Activated naive CD4-positive, alpha-beta T cell treated with anti-CD3 and anti-CD28 coated beads, Interleukin-2, amount 50 U/mL, for 72 hours (primary cell): Measurements from ENCODE around the gene PTTG1IP. TPM values are rescaled to one million over a fixed set of nuclear protein-coding genes. Genes with fewer than 3 reads are reported as not detected.

Experiments
- ATAC-seq, 2 donors: fragments of 150-1000 bp; cut with Tn5 transposase; 2 replicates each; pipeline ENCODE4 v1.10.0; 2021; ENCODE audit warnings: mild to moderate bottlenecking in 2 of 2, moderate library complexity in 2 of 2
- DNase-seq, 2 donors: peaks; one replicate each; pipeline ENCODE4 v3.0.0; 2021 to 2022; ENCODE audit warnings: low spot score in 2 of 2
- H3K27ac Mint-ChIP-seq, 2 donors: one replicate each; pipeline ENCODE4 v1.8.0; 2022; ENCODE audit warnings: mild to moderate bottlenecking in 2 of 2, mixed read lengths in 2 of 2
- H3K36me3 Mint-ChIP-seq, 2 donors: one replicate each; pipeline ENCODE4 v1.8.0; 2022; ENCODE audit warnings: mixed read lengths in 2 of 2
- H3K9me3 Mint-ChIP-seq, 2 donors: one replicate each; pipeline ENCODE4 v1.8.0; 2022; ENCODE audit warnings: mixed read lengths in 2 of 2
- total RNA-seq, 2 donors: library from RNA; stranded (reverse); gene quantifications; one replicate each; pipeline ENCODE4 v1.2.3, GENCODE V29; 2022

Gene PTTG1IP
- total RNA-seq, 2 donors from 2014 or later, result 61.7 to 99.8 TPM

DNA sequence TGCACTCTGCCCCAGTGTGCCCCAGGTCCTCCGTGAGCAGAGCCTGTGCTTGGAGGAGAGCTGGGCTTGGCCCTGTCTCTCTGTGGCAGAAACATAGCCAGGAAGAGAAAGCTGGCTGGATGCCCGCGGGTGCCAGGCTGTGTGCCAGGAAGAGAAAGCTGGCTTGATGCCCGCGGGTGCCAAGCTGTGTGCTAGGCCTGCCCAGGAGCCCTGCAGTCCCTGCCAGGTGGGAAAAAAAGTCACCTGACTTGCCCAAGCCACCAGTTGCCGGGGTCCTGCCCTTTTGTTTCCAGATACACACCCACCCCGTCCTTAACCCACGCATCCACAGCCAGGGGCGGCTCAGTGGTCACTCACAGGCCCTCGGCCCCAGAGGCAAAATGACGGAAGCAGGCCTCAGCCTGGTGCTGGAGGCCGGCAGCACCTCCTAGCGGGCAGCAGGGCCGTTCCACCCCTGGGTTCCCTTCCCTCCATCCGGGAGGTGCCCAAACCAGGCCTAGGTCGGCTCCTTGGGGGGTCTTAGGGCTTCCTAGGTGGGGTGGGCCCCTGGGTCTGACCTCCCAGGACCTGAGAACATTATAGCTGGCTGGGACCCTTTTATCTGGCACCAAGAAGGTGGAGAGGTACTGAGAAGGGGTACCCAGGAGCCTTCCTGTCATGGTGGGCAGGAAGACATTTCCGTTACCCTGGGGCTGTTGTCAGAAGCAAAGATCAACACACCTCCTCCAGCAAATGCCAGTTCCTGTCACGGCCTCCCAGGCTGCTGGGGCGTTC, 38.1 kb upstream of the PTTG1IP start:
- Mint-ChIP-seq H3K36me3 (peaks cover 4 to 18% of the 10 kb centered on the region in 2 donors), H3K27ac (peak overlapping the region; percentile 87 to 97), H3K9me3 (no peaks in the 10 kb centered on the region)
- peak; percentile 67 to 73 for DNase-seq
- ATAC-seq, result peak; percentile 69 to 77

DNA sequence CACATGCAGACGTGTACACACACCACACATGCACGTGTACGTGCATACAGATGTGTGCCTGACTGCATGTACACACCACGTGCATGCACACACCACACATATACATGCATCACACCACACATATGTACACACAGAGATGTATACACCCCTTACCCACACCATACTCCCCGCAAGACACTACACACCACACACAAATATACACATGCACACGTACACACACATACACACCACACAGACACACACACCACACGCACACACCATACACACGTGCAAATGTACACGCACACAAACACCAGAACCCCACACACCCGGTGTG, 37.5 kb upstream of the PTTG1IP start:
- ATAC-seq, result no peak
- H3K36me3 Mint-ChIP-seq, result peaks cover 4 to 22% of the 10 kb centered on the region in 2 donors
- H3K27ac Mint-ChIP-seq, result peak overlapping the region; percentile 87 to 97
- no peak for DNase-seq
- H3K9me3 Mint-ChIP-seq, result no peaks in the 10 kb centered on the region

DNA sequence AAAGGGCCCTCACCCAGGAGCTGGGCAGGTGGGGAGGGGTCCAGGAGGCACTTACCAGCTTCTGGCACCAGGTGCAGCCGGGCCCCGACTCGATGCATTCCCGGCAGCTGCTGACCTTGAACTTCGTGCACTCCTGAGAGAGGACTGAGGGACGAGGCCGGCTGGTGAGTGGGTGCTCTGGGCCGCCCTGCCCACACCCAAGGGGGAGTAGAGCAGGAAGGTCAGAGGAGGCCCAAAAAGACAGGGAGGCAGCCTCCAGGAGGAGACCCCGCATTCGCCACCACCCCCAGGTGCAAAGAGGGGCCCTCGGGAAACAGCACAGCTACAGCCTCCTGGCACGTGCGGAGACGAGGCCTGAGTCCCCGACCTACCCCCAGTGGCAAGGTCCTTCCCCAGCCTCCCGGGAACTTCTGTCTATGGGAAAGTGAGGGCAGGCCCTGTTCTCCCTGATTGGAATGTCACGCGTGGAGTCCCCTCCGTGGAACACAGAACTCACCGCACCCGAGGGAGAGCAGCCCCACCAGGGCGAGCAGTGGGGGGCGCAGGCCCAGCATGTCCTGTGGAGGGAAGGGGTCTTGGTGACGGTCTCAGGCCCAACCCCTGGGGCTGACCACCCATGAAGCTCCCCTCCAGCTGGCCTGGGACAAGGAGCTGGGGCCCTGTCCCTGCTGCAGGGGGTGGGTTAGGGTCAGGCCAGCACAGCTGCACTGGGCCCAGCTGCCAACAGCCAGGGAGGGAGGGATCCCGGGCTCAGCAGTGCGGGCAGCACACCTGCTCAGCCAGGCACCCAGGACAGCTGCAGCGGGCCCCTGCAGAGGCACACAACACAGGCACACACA, 37.0 kb upstream of the PTTG1IP start:
- Mint-ChIP-seq H3K36me3 (peaks cover 4 to 22% of the 10 kb centered on the region in 2 donors), H3K9me3 (no peaks in the 10 kb centered on the region), H3K27ac (peak overlapping the region; percentile 87 to 97)
- no peak for DNase-seq
- ATAC-seq, result no peak

DNA sequence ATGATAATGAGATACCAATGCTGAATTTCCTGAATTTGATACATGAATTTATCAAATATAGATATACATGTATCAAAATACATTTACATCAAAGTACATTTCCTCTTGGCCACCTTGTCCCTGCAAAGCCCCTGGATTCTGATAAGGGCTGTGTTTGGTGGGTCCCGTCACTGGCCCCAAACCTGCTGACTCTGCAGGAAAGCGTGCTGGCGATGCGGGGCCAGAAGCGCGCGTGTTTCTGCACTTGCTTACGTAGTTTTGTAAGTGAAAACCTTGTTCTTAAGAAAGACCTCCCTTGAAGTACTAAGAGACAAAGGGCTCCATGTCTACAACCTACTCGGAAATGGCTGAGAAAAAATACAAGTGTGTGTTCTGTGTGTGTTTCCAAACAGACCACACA, 36.2 kb upstream of the PTTG1IP start:
- peaks cover 5 to 22% of the 10 kb centered on the region in 2 donors for H3K36me3 Mint-ChIP-seq

DNA sequence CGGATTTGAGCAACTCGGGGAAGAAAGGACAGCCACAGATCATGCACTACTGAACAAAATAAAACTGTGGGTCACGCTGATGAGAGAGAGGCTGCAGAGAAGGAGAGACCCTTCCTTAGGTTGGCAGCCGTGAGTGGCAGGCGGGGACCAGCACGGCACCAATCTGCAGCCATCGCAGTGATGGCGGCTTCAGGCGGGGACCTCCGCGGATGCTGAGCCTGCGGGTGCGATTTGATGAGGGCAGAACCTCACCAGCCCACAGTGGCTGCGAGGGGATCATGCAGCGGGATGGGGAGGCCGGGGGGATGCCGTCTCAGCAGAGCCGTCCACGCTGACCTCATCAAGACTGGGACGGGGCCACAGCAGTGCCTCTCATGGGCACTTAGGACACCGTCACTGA, 35.4 kb upstream of the PTTG1IP start:
- ATAC-seq, result no peak
- DNase-seq, result no peak
- H3K27ac Mint-ChIP-seq, result peak overlapping the region; percentile 74 to 81
- no peaks in the 10 kb centered on the region for H3K9me3 Mint-ChIP-seq
- H3K36me3 Mint-ChIP-seq, result peaks cover 12 to 30% of the 10 kb centered on the region in 2 donors

More for the DNA sequence above, 36.2 kb upstream of the PTTG1IP start:
- ATAC-seq (no peak), DNase-seq (no peak)
- Mint-ChIP-seq H3K27ac (peak overlapping the region; percentile 36 to 74), H3K9me3 (no peaks in the 10 kb centered on the region)

DNA sequence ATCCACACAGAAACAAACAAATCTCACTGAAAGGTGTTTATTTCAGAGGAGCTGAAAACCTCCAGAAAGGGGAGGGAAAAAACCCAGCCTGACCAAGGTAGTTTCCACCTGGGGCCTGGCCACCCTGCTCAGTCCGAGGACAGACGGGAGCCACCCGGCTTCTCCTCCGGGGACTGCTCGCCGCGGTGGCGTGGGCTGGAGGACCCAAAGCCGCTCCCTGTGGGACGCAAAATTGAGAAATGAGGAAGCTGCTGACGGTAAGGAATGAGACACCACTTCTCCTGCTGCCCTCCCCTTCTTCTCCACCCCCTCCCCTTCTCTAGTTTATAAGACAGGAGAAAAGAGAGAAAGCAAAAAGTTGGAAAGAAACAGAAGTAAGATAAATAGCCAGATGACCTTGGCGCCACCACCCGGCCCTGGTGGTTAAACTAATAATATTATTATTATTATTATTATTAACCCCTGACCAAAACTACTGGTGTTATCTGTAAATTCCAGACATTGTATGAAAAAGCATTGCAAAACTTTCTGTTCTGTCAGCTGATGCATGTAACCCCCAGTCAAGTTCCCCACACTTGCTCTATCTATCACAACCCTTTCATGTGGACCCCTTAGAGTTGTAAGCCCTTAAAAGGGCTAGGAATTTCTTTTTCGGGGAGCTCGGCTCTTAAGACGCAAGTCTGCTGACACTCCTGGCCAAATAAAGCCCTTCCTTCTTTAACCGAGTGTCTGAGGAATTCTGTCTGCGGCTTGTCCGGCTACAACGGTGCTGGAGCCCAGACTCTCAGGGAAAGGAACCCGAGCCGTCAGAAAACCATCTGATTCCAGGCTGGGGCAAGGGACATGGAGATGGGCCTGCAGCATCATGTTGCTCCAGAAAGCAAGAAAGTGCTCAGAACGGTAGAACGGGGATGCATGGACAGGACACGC, 34.7 kb upstream of the PTTG1IP start:
- Mint-ChIP-seq H3K27ac (peak overlapping the region; percentile 74 to 86), H3K36me3 (peaks cover 12 to 35% of the 10 kb centered on the region in 2 donors), H3K9me3 (no peaks in the 10 kb centered on the region)
- DNase-seq (no peak), ATAC-seq (no peak)

DNA sequence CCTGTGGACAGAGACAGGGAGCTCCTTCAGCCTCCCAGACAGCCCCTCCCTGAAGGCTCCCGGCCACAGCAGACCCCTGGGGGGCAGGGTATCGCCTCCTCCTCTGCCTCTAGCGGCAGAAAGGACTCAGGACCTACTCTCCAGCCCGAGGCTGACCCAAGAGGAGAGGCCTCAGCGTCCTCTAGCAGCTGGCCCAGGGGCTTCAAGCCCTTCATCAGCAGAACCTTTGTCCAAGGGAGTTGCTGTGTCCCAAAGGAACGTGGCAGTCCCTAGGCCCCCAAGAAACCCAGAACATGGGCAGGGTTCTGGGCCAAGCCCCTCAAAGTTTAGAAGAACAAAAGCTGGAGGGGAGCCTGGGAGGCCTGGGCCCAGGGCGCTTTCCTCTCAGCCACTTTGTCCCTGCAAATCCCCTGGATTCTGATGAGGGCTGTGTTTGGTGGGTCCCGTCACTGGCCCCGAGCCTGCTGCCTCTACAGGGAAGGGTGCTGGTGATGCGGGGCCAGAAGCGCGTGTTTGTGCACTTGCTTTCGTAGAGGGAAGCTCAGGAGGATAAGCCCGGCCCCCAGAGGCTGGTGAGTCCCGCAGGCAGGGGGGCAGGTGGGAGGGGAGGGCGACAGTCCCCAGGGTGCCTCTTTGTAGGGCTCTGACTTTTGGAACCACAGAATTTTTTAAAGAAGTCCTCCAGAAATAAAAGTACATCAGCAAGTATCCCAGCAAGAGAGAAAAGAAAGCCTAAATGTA, 33.9 kb upstream of the PTTG1IP start:
- Mint-ChIP-seq H3K27ac (peak overlapping the region; percentile 23 to 60), H3K9me3 (peaks cover 0 to 5% of the 10 kb centered on the region in 2 donors), H3K36me3 (peaks cover 20 to 43% of the 10 kb centered on the region in 2 donors)
- ATAC-seq (no peak), DNase-seq (no peak)

DNA sequence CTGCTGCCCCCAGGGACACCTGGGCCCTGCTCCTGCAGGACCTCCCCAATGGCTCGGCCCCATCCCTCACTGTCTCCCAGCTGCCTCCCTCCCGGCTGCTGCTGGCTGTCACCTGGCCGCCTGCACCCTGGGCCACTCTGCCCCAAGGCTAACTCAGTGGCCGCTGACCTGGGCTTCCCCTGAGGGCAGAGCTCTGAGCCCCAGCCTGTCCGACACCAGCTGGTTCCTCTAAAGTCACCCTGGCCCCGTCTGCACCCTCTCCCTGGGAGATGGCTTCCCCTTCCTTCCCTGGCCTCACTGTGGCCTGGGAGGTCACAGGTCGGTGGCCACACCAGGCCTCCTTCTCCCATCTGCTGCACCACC, 32.2 kb upstream of the PTTG1IP start:
- ATAC-seq (no peak), DNase-seq (no peak)
- H3K9me3 Mint-ChIP-seq, result peaks cover 0 to 5% of the 10 kb centered on the region in 2 donors
- peaks cover 29 to 53% of the 10 kb centered on the region in 2 donors for H3K36me3 Mint-ChIP-seq
- peak overlapping the region; percentile 45 to 81 for H3K27ac Mint-ChIP-seq

DNA sequence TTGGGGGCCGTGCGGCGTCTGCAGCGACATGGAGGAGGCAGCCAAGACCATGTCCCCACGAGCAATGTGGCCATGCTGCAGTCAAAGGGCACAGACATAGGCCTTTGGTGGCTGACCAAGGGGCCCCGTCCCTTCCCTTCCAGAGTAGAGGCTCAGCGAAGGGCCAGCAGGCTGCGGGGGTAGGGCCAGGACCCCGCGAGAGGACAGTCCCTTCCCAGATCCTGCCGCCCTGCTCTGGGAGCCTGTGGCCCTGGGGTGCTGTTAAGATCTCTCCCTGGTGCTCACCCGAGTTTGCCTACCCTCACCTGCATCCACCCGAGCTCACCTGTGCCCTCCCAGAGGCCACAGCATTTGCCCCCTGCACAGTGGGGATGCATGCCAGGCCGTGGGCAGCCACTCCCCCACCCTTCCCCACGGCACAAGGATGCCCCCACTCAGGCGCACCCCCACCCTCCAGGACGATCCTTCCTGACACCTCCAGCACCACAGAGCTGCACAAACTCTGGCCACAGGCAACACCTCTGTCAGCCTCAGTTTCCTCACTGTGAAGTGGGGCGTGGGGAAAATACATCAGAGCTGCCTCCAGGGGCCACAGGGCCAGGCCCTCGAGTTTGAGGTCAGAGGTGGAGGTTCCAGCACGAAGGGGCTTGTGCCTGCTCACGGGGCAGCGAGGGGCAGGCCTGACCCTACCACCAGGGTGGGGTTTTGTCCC, 31.7 kb upstream of the PTTG1IP start:
- H3K27ac Mint-ChIP-seq, result peak overlapping the region in 1 of 2 donors; percentile 61
- peaks cover 0 to 5% of the 10 kb centered on the region in 2 donors for H3K9me3 Mint-ChIP-seq
- peaks cover 35 to 53% of the 10 kb centered on the region in 2 donors for H3K36me3 Mint-ChIP-seq
- ATAC-seq (no peak), DNase-seq (no peak)

DNA sequence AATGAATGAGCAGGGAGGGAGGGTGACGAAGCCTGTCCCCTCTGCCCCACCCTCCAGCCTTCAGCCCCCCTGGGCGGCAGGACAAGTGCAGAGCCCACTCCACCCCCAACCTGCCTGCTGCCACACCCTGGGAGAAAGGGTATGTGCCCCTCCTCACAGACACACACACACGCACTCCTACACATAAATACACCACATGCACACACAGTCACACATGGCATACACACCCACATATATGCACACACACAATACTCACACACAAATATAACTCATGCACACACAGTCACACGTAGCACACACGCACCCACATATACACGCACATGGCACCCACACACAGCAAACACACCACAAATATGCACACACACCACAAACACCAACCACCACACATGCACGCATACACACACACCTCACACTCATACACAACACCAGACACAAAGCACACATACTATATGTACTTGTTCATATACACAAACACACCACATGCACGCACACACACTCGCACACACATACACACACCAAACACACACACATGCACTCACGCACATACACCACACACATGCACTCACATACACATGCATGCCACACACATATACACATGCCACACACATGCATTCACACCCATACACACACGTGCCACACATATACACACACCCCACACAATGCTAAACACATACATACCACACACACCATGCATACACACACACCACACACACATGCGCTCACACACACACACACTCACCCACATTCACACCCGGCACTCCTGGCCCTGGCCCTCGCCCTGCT, 30.8 kb upstream of the PTTG1IP start:
- ATAC-seq (no peak), DNase-seq (no peak)
- H3K36me3 Mint-ChIP-seq, result peaks cover 35 to 46% of the 10 kb centered on the region in 2 donors
- peak overlapping the region in 1 of 2 donors; percentile 34 for H3K27ac Mint-ChIP-seq
- H3K9me3 Mint-ChIP-seq, result peaks cover 0 to 5% of the 10 kb centered on the region in 2 donors

DNA sequence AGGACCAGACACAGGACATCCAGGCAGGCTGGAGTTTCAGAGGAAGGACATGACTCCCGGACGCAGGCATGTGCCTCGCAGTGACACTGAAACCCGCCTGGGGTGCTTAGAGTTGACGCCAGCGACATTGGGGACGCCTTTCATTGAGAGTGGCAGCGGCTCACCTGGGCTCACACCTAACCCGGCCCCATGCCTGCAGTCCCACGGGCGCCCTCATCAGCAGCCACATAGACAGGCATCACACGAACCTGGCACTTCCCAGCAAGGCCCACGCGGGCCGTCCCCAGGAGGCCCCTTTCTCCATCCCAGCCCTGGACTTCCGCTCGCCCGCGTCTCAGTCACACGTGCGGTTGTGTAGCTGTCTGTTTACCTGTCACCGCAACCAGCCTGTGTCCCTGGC, 30.2 kb upstream of the PTTG1IP start:
- Mint-ChIP-seq H3K9me3 (peaks cover 0 to 5% of the 10 kb centered on the region in 2 donors), H3K27ac (no peak overlapping the region), H3K36me3 (peaks cover 31 to 39% of the 10 kb centered on the region in 2 donors)
- no peak for ATAC-seq
- no peak for DNase-seq

DNA sequence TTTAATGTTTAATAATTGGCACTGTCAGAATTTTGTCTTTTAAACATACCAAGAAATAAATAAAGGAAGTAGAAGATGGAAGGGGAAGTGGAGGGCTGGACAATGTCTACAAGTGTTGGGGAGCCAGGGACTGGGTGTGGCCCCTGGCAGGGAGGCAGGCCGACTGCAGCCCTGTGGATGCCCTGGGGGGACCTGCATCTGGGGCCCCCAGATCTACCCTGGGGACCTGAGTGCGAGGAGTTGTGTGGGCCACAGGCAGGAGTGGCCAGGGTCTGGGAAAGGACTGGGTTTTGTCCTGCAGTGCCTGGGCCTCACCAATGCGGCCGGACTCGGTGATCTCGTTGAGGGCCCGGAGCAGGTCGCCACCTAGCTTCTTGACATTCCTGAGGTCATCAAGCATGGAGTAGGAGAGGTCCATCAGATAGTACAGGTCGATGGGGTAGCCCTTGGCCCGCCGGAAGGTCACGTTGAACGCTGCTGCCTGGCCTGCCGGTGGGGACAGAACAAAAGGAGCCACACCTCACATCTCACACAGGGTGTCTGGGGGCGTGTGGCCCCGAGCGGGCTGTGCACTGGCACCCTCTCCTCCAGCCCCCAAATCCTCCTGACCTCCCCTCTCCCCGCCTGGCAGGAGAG, 29.7 kb upstream of the PTTG1IP start:
- DNase-seq, result no peak
- Mint-ChIP-seq H3K27ac (peak overlapping the region in 1 of 2 donors; percentile 44), H3K9me3 (peaks cover 0 to 5% of the 10 kb centered on the region in 2 donors), H3K36me3 (peaks cover 35 to 40% of the 10 kb centered on the region in 2 donors)
- no peak for ATAC-seq

DNA sequence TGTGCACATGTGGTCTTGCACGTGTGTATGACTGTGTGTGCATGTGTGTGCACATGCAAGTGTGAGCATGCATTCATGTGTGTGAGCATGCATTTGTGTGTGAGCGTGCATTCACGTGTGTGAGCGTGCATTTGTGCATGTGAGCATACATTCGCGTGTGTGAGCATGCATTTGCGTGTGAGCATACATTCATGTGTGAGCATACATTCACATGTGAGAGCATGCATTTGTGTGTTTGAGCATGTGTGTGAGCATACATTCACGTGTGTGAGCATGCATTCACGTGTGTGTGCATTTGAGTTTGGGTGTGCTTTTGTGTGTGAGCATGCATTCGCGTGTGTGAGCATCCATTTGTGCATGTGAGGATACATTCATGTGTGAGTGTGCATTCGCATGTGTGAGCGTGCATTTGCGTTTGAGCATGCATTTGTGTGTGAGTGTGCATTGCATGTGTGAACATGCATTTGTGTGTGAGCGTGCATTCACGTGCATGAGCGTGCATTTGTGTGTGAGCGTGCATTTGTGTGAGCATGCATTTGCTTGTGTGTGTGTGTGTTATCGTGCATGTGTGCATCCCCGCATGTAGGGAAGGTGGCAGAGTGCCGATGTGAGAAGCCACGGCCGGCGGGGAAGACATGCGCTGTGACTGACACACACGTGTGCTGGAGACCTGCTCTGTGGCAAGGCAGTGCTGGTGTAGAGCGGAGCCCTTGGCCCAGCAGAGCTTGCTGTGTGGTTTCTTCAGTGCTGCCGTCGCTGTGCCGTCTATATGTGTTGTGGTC, 29.0 kb upstream of the PTTG1IP start:
- H3K36me3 Mint-ChIP-seq, result peaks cover 35 to 40% of the 10 kb centered on the region in 2 donors
- H3K27ac Mint-ChIP-seq, result peak overlapping the region in 1 of 2 donors; percentile 44
- DNase-seq (no peak), ATAC-seq (no peak)
- H3K9me3 Mint-ChIP-seq, result peaks cover 0 to 5% of the 10 kb centered on the region in 2 donors
